Endodermal cell (in vitro differentiated cells): ENCODE results near the gene BET1. TPM values are rescaled to one million over a fixed set of nuclear protein-coding genes. Genes with fewer than 3 reads are reported as not detected.

Experiments used
- DNase-seq: peaks from one replicate; pipeline ENCODE4 v3.0.0-alpha.2; 2017
- H3K27ac ChIP-seq: 2 replicates; pipeline ENCODE4 v1.5.1; 2013; ENCODE audit warnings: mild to moderate bottlenecking, low read depth, low read length, moderate library complexity
- H3K27me3 ChIP-seq: 2 replicates; pipeline ENCODE4 v1.6.1; 2013; ENCODE audit warnings: mild to moderate bottlenecking, low read length, moderate library complexity; ENCODE audit not compliant: insufficient read depth, control insufficient read depth, poor library complexity, severe bottlenecking
- H3K36me3 ChIP-seq: 2 replicates; pipeline ENCODE4 v1.7.0; 2013; ENCODE audit warnings: mild to moderate bottlenecking, low read length, moderate library complexity; ENCODE audit not compliant: control insufficient read depth, insufficient read depth
- H3K4me1 ChIP-seq: one replicate; pipeline ENCODE4 v1.7.0; 2013; ENCODE audit warnings: low read length; ENCODE audit not compliant: control insufficient read depth, insufficient read depth
- H3K4me3 ChIP-seq: 2 replicates; pipeline ENCODE4 v1.5.1; 2013; ENCODE audit warnings: mild to moderate bottlenecking, low read length, moderate library complexity
- H3K9ac ChIP-seq: 2 replicates; pipeline ENCODE4 v1.6.1; 2013; ENCODE audit warnings: mild to moderate bottlenecking, low read length, moderate library complexity; ENCODE audit not compliant: poor library complexity, severe bottlenecking; ENCODE audit errors: extremely low read depth
- H3K9me3 ChIP-seq: 2 replicates; pipeline ENCODE4 v1.6.1; 2013; ENCODE audit warnings: mild to moderate bottlenecking, low read length, moderate library complexity; ENCODE audit not compliant: control insufficient read depth
- H3K27ac Mint-ChIP-seq: 2 replicates; pipeline ENCODE4 v1.8.0; 2020; ENCODE audit warnings: mixed read lengths
- H3K27me3 Mint-ChIP-seq: 2 replicates; pipeline ENCODE4 v1.8.0; 2021; ENCODE audit warnings: mild to moderate bottlenecking, mixed read lengths; ENCODE audit not compliant: insufficient read depth
- H3K36me3 Mint-ChIP-seq: 2 replicates; pipeline ENCODE4 v1.8.0; 2020; ENCODE audit warnings: low read depth, mixed read lengths
- H3K4me1 Mint-ChIP-seq: 2 replicates; pipeline ENCODE4 v1.8.0; 2020; ENCODE audit warnings: mixed read lengths
- H3K4me3 Mint-ChIP-seq: 2 replicates; pipeline ENCODE4 v1.8.0; 2020; ENCODE audit warnings: mild to moderate bottlenecking, moderate library complexity, mixed read lengths
- H3K9me3 Mint-ChIP-seq: 2 replicates; pipeline ENCODE4 v1.8.0; 2020; ENCODE audit warnings: mild to moderate bottlenecking, mixed read lengths
- CTCF ChIP-seq: fragments of 200-600 bp; sonication (generic); conservative IDR thresholded peaks from 2 replicates; pipeline ENCODE4 v1.5.0; 2021; ENCODE audit warnings: antibody characterized with exemption, mild to moderate bottlenecking
- WGBS, 2 experiments: methylation state at CpG; one replicate each; pipeline versions ENCODE4 v1.1.5 to v1.1.7; 2013; ENCODE audit warnings: missing lambda C conversion rate in 2 of 2, mixed read lengths in 1 of 2; ENCODE audit not compliant: insufficient coverage in 1 of 2, insufficient read length in 1 of 2; 5-methylcytosine and 5-hydroxymethylcytosine counted together
- long read RNA-seq, 4 experiments: library from polyadenylated mRNA in 2 of 4; library from RNA in 1 of 4; library from capped mRNA in 1 of 4; stranded (forward) in 3 of 4; unstranded in 1 of 4; transcript quantifications; one replicate each; pipeline ENCODE4 v2.0.0, GENCODE V29; 2020 to 2021; ENCODE audit warnings: inconsistent platforms in 1 of 4
- polyA plus RNA-seq, 2 experiments: library from polyadenylated mRNA; stranded (reverse); fragments of 50-300 nt; gene quantifications; one replicate each; pipeline ENCODE4 v1.2.3, GENCODE V29; 2013
- total RNA-seq, 2 donors: library from RNA; stranded (reverse); fragmentation: NEBNext Ultra II Directional in 1 of 2; extraction: Animal tissue kit (Norgen Biotek cat#: 25700) in 1 of 2; gene quantifications; 2 replicates in 1 of 2; 3 replicates in 1 of 2; pipeline ENCODE4 v1.2.1, GENCODE V29; 2021

Gene BET1
- 10 to 100 TPM; 27.6 to 36.3 TPM for total RNA-seq
- polyA plus RNA-seq (2013, experiment 1 of 2), result 35.2 TPM
- polyA plus RNA-seq (2013, experiment 2 of 2), result 33.7 TPM
- long read RNA-seq, experiment 1, transcript BET1-201 (4 exons, 1,504 nt), result major isoform, 21 of 23 reads
- long read RNA-seq, experiment 1, partial matches to known transcripts, result 0 of 23 reads
- long read RNA-seq, experiment 1, other reads (novel, unspliced or antisense), result 2 of 23 reads
- long read RNA-seq, experiment 2, transcript BET1-201 (4 exons, 1,504 nt), result major isoform, 35 of 35 reads
- long read RNA-seq, experiment 2, partial matches to known transcripts, result 0 of 35 reads
- long read RNA-seq, experiment 2, other reads (novel, unspliced or antisense), result 0 of 35 reads
- long read RNA-seq, experiment 3, transcript BET1-201 (4 exons, 1,504 nt), result major isoform, 70 of 73 reads
- long read RNA-seq, experiment 3, partial matches to known transcripts, result 0 of 73 reads
- long read RNA-seq, experiment 3, other reads (novel, unspliced or antisense), result 3 of 73 reads
- long read RNA-seq, experiment 4, transcript BET1-201 (4 exons, 1,504 nt), result major isoform, 85 of 89 reads
- long read RNA-seq, experiment 4, partial matches to known transcripts, result 0 of 89 reads
- long read RNA-seq, experiment 4, other reads (novel, unspliced or antisense), result 4 of 89 reads

- peak within 1 kb of the TSS; percentile 100 for H3K4me3 ChIP-seq
- H3K27ac Mint-ChIP-seq, result peak within 1 kb of the TSS; percentile 99
- H3K27me3 Mint-ChIP-seq, result peaks cover 2% of the 10 kb centered on the region
- 2 to 7% methylated on average over 13 to 47 of the region's 47 CpGs for WGBS, 2 experiments
- H3K4me1 Mint-ChIP-seq, result peaks cover 15% of the 10 kb centered on the region
- H3K4me3 Mint-ChIP-seq, result peak within 1 kb of the TSS; percentile 97
- no peaks in the 10 kb centered on the region for H3K9me3 ChIP-seq
- DNase-seq, result peak; percentile 97
- H3K4me1 ChIP-seq, result peaks cover 3% of the 10 kb centered on the region
- peaks cover 4% of the 10 kb centered on the region for H3K36me3 ChIP-seq
- no peaks in the 10 kb centered on the region for H3K9me3 Mint-ChIP-seq
- H3K27ac ChIP-seq, result no peak within 1 kb of the TSS
- peak within 1 kb of the TSS; percentile 96 for H3K9ac ChIP-seq
- TF ChIP-seq CTCF, result no peak
- H3K27me3 ChIP-seq, result no peaks in the 10 kb centered on the region
- peaks cover 9% of the 10 kb centered on the region for H3K36me3 Mint-ChIP-seq
These were observed at the start of gene BET1 for GRCh38 chr7:94004024-94004951. BET1 (minus strand) TSS chr7:94004355; CDS start chr7:94004216, 139 bp downstream.

GRCh38 chr7:94053532-94053931, 49.4 kb upstream of the BET1 start:
- 64% methylated on average over 1 of the region's 2 CpGs; no CpG with 5 or more reads in 1 of the 2 experiments for WGBS, 2 experiments
- no peak for TF ChIP-seq CTCF
- Histone ChIP-seq H3K9me3 (peaks cover 6% of the 10 kb centered on the region), H3K4me1 (peaks cover 18% of the 10 kb centered on the region), H3K4me3 (no peak overlapping the region), H3K36me3 (no peaks in the 10 kb centered on the region), H3K9ac (no peak overlapping the region), H3K27me3 (no peaks in the 10 kb centered on the region), H3K27ac (no peak overlapping the region)
- Mint-ChIP-seq H3K4me3 (no peak overlapping the region), H3K9me3 (no peaks in the 10 kb centered on the region), H3K4me1 (peaks cover 41% of the 10 kb centered on the region), H3K36me3 (no peaks in the 10 kb centered on the region), H3K27ac (no peak overlapping the region), H3K27me3 (no peaks in the 10 kb centered on the region)
- DNase-seq, result no peak
